Uterus (tissue), 4 donors: Measurements from ENCODE around the gene TCF23. TPM values are rescaled to one million over a fixed set of nuclear protein-coding genes. Genes with fewer than 3 reads are reported as not detected.

ENCODE experiments used
- DNase-seq, 2 donors: peaks; one replicate each; pipeline ENCODE4 v3.0.0-alpha.2; 2019 to 2020
- H3K27ac ChIP-seq, 2 donors: fragments of 200-600 bp; sonication (generic); 1 replicate in 1 of 2; 2 replicates in 1 of 2; pipeline ENCODE4 v1.5.1; 2016 to 2018
- H3K27me3 ChIP-seq, 2 donors: fragments of 200-600 bp; sonication (generic); one replicate each; pipeline ENCODE4 v1.5.1; 2018 to 2019; ENCODE audit warnings: control low read depth in 1 of 2
- H3K36me3 ChIP-seq, 2 donors: fragments of 200-600 bp; sonication (generic); one replicate each; pipeline ENCODE4 v1.5.1; 2019; ENCODE audit warnings: control low read depth in 1 of 2
- H3K4me1 ChIP-seq, 2 donors: fragments of 200-600 bp; sonication (generic); one replicate each; pipeline ENCODE4 v1.5.1; 2018 to 2019; ENCODE audit warnings: control low read depth in 1 of 2
- H3K4me3 ChIP-seq, 2 donors: fragments of 200-600 bp; sonication (generic); 1 replicate in 1 of 2; 2 replicates in 1 of 2; pipeline ENCODE4 v1.5.1; 2018 to 2019; ENCODE audit warnings: mild to moderate bottlenecking in 1 of 2
- H3K9me3 ChIP-seq, 2 donors: fragments of 200-600 bp; sonication (generic); one replicate each; pipeline ENCODE4 v1.5.1; 2019; ENCODE audit warnings: control low read depth in 1 of 2
- POLR2A ChIP-seq, 2 donors: fragments of 450-650 bp; IDR thresholded peaks; one replicate each; pipeline ENCODE4 v1.6.1; 2016; ENCODE audit warnings: antibody characterized with exemption in 2 of 2, mild to moderate bottlenecking in 1 of 2, moderate library complexity in 1 of 2
- intact Hi-C: fragments of 100-400 bp; cut with DNase I; formaldehyde crosslinking; loops from one replicate; pipeline ENCODE4 v1.15.1; 2023; ENCODE audit warnings: low total_unique reads
- total RNA-seq, 4 donors: library from RNA; depleted of rRNA in 3 of 4; stranded (reverse); fragments of >200 nt in 3 of 4; gene quantifications; one replicate each; pipeline versions ENCODE4 v1.1.0 to v1.2.4, GENCODE V29; 2014 to 2023
- TF ChIP-seq, protein P1 (sequence below), 4 experiments: fragments of 200-600 bp in 2 of 4; fragments of 450-650 bp in 2 of 4; sonication (generic) in 2 of 4; IDR thresholded peaks; one replicate each; pipeline ENCODE4 v1.5.1; 2016 to 2019; ENCODE audit warnings: antibody characterized with exemption in 4 of 4, mild to moderate bottlenecking in 2 of 4, moderate library complexity in 1 of 4
- donor health status: DM: yes; HTN: yes; CAD: no.

TCF23 gene
- total RNA-seq, 4 donors from 2014 or later, result 19.4 to 84.6 (median 32.0) TPM

DNA sequence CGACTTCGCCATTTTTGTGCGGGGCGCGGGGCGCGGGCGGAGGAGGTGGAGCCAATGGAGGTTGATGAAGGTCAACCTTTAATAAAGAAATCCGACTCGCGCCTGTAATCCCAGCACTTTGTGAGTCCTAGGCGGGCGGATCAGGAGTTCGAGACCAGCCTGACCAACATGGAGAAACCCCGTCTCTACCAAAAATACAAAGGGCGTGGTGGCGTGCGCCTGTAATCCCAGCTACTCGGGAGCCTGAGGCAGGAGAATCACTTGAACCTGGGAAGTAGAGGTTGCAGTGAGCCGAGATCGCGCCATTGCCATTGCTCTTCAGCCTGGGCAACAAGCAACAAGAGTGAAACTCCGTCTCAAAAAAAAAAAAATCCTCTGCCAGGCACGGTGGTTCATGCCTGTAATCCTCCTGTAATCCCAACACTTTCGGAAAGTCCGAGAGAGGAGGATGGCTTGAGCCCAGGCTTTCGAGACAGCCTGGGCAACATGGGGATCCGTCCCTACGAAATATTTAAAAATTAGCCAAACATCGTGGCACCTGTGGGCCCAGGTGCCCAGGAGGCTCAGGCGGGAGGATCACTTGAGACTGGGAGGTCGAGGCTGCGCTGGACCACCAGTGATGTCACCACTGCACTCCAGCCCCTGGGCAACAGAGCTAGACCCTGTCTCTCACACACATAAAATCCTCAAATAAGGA lies 13.9 kb upstream of the TCF23 start:
- no peak for TF ChIP-seq POLR2A (IDR thresholded peaks at IDR 0.05)
- TF ChIP-seq, protein P1, sequence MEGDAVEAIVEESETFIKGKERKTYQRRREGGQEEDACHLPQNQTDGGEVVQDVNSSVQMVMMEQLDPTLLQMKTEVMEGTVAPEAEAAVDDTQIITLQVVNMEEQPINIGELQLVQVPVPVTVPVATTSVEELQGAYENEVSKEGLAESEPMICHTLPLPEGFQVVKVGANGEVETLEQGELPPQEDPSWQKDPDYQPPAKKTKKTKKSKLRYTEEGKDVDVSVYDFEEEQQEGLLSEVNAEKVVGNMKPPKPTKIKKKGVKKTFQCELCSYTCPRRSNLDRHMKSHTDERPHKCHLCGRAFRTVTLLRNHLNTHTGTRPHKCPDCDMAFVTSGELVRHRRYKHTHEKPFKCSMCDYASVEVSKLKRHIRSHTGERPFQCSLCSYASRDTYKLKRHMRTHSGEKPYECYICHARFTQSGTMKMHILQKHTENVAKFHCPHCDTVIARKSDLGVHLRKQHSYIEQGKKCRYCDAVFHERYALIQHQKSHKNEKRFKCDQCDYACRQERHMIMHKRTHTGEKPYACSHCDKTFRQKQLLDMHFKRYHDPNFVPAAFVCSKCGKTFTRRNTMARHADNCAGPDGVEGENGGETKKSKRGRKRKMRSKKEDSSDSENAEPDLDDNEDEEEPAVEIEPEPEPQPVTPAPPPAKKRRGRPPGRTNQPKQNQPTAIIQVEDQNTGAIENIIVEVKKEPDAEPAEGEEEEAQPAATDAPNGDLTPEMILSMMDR (IDR thresholded peaks at IDR 0.05), result no peak
- intact Hi-C loops, result loop anchor here (10.0 kb wide), 1 partner anchor 60 kb away; no protein-coding TSS in a partner anchor
- H3K27ac ChIP-seq, result peak overlapping the region; percentile 89 to 96
- no peaks in the 10 kb centered on the region for H3K27me3 ChIP-seq
- H3K36me3 ChIP-seq, result no peaks in the 10 kb centered on the region
- peak overlapping the region in 1 of 2 donors; percentile 10 for H3K4me3 ChIP-seq
- H3K9me3 ChIP-seq, result no peaks in the 10 kb centered on the region
- H3K4me1 ChIP-seq, result peaks cover 0 to 12% of the 10 kb centered on the region in 2 donors
- no peak for DNase-seq

DNA sequence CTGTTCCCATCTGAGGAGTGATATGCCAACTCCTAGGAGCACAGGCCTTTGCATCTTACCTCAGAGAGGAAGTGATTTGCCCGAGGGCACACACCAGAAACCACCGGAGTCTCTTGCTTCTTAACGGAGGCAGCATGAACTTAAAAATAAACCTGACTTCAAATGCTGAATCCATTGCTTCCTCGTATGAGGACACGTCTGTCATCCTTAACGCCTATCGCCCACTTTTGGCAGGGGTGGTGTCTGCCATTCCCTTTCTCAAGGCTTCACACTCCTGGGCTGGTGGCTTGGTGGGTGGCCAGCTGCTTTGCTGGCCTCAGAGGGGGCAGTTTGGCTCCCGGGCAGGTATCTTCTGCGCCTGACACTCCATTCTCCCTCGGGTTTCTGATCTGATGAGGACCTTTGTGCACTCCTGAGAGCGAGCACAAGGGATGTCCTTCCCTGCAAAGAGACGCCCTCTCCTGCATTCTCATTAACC lies 13.3 kb upstream of the TCF23 start:
- DNase-seq, result no peak
- Histone ChIP-seq H3K4me1 (peaks cover 0 to 12% of the 10 kb centered on the region in 2 donors), H3K36me3 (no peaks in the 10 kb centered on the region), H3K4me3 (no peak overlapping the region), H3K9me3 (no peaks in the 10 kb centered on the region), H3K27ac (no peak overlapping the region), H3K27me3 (no peaks in the 10 kb centered on the region)
- no peak for TF ChIP-seq POLR2A (IDR thresholded peaks at IDR 0.05)
- TF ChIP-seq, protein P1 (IDR thresholded peaks at IDR 0.05), result no peak
- intact Hi-C loops, result loop anchor here (10.0 kb wide), 1 partner anchor 59 kb away; no protein-coding TSS in a partner anchor

DNA sequence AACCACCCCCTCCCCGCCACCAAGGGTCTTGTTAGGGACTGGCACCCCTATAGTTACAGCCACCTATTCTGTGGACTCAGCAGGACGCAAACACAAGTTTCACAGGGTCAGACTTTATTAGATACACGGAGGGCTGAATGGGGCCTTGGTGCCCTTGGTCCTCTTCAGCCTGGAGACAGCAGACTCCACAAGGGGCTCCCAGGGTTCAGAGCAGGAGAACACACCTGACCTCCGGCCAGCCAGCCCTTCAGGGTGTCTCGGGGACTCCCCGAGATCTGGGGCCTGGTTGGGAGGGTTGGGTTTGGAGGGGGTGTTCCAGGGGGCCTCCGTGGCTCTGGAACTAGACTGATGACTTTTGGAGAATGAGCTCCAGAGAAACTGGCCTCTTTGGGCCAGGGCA lies 12.1 kb upstream of the TCF23 start:
- no peaks in the 10 kb centered on the region for H3K9me3 ChIP-seq
- no peaks in the 10 kb centered on the region for H3K27me3 ChIP-seq
- no peaks in the 10 kb centered on the region for H3K36me3 ChIP-seq
- peaks cover 0 to 12% of the 10 kb centered on the region in 2 donors for H3K4me1 ChIP-seq
- no peak for TF ChIP-seq POLR2A (IDR thresholded peaks at IDR 0.05)
- TF ChIP-seq, protein P1 (IDR thresholded peaks at IDR 0.05), result no peak
- H3K4me3 ChIP-seq, result no peak overlapping the region
- intact Hi-C loops, result loop anchor here (10.0 kb wide), 1 partner anchor 58 kb away; no protein-coding TSS in a partner anchor
- no peak for DNase-seq
- no peak overlapping the region for H3K27ac ChIP-seq

DNA sequence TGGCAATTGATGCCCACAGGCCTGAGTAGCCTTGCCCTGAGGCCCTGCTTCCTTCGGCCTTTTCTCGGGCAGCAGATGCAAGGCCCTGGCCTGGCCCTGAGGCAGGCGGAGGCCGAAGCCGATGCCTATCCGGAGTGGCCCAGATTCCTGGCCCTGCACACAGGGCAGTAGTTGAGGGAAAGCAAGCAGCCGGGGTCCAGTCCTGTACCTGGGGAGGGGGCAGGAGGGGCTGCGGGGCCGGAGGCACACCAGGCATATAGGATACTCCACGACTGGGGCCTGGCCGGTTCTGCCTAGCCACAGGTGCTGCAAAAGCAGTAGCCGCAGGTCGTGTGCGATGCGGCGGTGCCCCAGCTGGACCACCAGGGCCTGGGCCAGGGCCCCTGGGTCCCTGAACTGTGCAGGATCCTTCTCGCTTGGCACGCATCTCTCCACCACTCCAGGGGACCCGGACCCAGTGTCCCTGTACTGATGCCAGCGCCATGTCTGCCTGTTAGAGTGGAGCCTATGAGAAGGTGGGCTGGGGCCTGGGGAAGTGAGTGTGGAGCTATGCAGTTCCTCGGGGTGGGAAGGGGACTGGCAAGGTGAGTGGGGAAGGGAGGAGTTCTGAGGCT lies 11.4 kb upstream of the TCF23 start:
- Histone ChIP-seq H3K9me3 (no peaks in the 10 kb centered on the region), H3K36me3 (no peaks in the 10 kb centered on the region), H3K27me3 (no peaks in the 10 kb centered on the region), H3K4me3 (no peak overlapping the region), H3K27ac (no peak overlapping the region), H3K4me1 (peaks cover 0 to 12% of the 10 kb centered on the region in 2 donors)
- DNase-seq, result no peak
- intact Hi-C loops, result loop anchor here (10.0 kb wide), 1 partner anchor 57 kb away; no protein-coding TSS in a partner anchor
- TF ChIP-seq POLR2A (IDR thresholded peaks at IDR 0.05), result no peak

DNA sequence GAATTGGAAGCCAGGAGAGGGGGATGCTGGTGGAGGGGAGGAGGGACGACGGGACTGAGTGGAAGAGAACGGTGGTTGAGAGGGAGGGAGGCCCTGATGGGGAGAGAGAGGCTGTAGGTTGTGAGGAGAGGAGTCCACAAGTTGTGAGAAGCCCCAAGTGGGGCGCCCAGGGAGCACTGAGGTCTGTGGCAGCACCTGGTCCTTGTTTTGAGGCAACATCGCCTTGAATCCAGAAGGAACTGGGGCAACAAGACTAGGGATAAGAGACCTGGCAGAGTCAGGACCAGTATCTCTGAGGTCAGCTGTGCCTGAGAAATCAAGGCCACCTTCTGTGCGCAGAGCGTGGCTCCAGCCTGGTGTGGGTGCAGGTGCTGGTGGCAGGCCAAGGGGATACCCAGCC lies 10.7 kb upstream of the TCF23 start:
- no peaks in the 10 kb centered on the region for H3K9me3 ChIP-seq
- no peak for TF ChIP-seq POLR2A (IDR thresholded peaks at IDR 0.05)
- TF ChIP-seq, protein P1 (IDR thresholded peaks at IDR 0.05), result no peak
- H3K4me3 ChIP-seq, result no peak overlapping the region
- intact Hi-C loops, result loop anchor here (10.0 kb wide), 1 partner anchor 57 kb away; no protein-coding TSS in a partner anchor
- no peak for DNase-seq
- H3K27me3 ChIP-seq, result no peaks in the 10 kb centered on the region
- H3K36me3 ChIP-seq, result no peaks in the 10 kb centered on the region
- H3K27ac ChIP-seq, result no peak overlapping the region
- H3K4me1 ChIP-seq, result peaks cover 0 to 6% of the 10 kb centered on the region in 2 donors
